WTC11 (cell line): Measurements from ENCODE around the gene TMTC1. TPM values are rescaled to one million over a fixed set of nuclear protein-coding genes. Genes with fewer than 3 reads are reported as not detected.

Experiments used
- ATAC-seq: fragments of 200-7000 bp; cut with Tn5 transposase; 2 replicates; pipeline ENCODE4 v1.10.0; 2021; ENCODE audit warnings: mild to moderate bottlenecking, moderate library complexity
- CTCF ChIA-PET: fragments of 300-600 bp; sonication (Branson Sonifier 250); formaldehyde crosslinking; loops from one replicate; lab custom pipeline; 2021; ENCODE audit warnings: antibody characterized with exemption; lab: Charles Lee
- POLR2A ChIA-PET: fragments of 350-600 bp; sonication (Branson Sonifier 250); formaldehyde crosslinking; loops from one replicate; lab custom pipeline; 2021; ENCODE audit warnings: antibody characterized with exemption; lab: Charles Lee
- DNase-seq: peaks from one replicate; pipeline ENCODE4 v3.0.0; 2021; ENCODE audit warnings: low spot score
- H3K27ac Mint-ChIP-seq: 2 replicates; pipeline ENCODE4 v1.8.0; 2021; ENCODE audit warnings: mixed read lengths
- H3K27me3 Mint-ChIP-seq: 2 replicates; pipeline ENCODE4 v1.8.0; 2021; ENCODE audit warnings: low read depth, mild to moderate bottlenecking, moderate library complexity, mixed read lengths
- H3K36me3 Mint-ChIP-seq: 2 replicates; pipeline ENCODE4 v1.8.0; 2021; ENCODE audit warnings: mixed read lengths
- H3K4me1 Mint-ChIP-seq: 2 replicates; pipeline ENCODE4 v1.8.0; 2022; ENCODE audit warnings: mixed read lengths
- H3K4me3 Mint-ChIP-seq: 2 replicates; pipeline ENCODE4 v1.8.0; 2021; ENCODE audit warnings: mild to moderate bottlenecking, moderate library complexity, mixed read lengths
- H3K9me3 Mint-ChIP-seq: 2 replicates; pipeline ENCODE4 v1.8.0; 2021; ENCODE audit warnings: mixed read lengths
- ARID4B ChIP-seq: sonication (generic); formaldehyde crosslinking; IDR thresholded peaks from 2 replicates; pipeline ENCODE4 v1.8.0; 2023; ENCODE audit warnings: missing genetic modification reagents, mild to moderate bottlenecking, borderline replicate concordance
- ATF6 ChIP-seq: sonication (generic); formaldehyde crosslinking; IDR thresholded peaks from 2 replicates; pipeline ENCODE4 v1.8.1; 2023; ENCODE audit warnings: mild to moderate bottlenecking, missing genetic modification reagents
- CBFB ChIP-seq: sonication (generic); formaldehyde crosslinking; IDR thresholded peaks from 2 replicates; pipeline ENCODE4 v1.8.1; 2022; ENCODE audit warnings: mild to moderate bottlenecking, low read depth, missing genetic modification reagents
- EMX1 ChIP-seq: fragments of 250-450 bp; sonication (Bioruptor Pico); IDR thresholded peaks from 2 replicates; pipeline ENCODE4 v1.8.0; 2021; ENCODE audit warnings: mild to moderate bottlenecking
- FOXJ3 ChIP-seq: sonication (generic); formaldehyde crosslinking; IDR thresholded peaks from 2 replicates; pipeline ENCODE4 v1.9.0; 2021; ENCODE audit warnings: missing genetic modification reagents, mild to moderate bottlenecking, borderline replicate concordance
- FOXP1 ChIP-seq: sonication (generic); formaldehyde crosslinking; IDR thresholded peaks from 2 replicates; pipeline ENCODE4 v1.8.0; 2022; ENCODE audit warnings: missing genetic modification reagents, mild to moderate bottlenecking, moderate library complexity, borderline replicate concordance
- KAT7 ChIP-seq: sonication (generic); formaldehyde crosslinking; IDR thresholded peaks from 2 replicates; pipeline ENCODE4 v1.8.1; 2023; ENCODE audit warnings: missing genetic modification reagents, mild to moderate bottlenecking, borderline replicate concordance
- RELA ChIP-seq: sonication (generic); formaldehyde crosslinking; IDR thresholded peaks from 2 replicates; pipeline ENCODE4 v1.8.1; 2022; ENCODE audit warnings: missing genetic modification reagents, mild to moderate bottlenecking, borderline replicate concordance
- TEAD1 ChIP-seq: sonication (generic); formaldehyde crosslinking; IDR thresholded peaks from 2 replicates; pipeline ENCODE4 v1.8.0; 2022; ENCODE audit warnings: mild to moderate bottlenecking, missing genetic modification reagents
- USF1 ChIP-seq: sonication (generic); formaldehyde crosslinking; IDR thresholded peaks from 2 replicates; pipeline ENCODE4 v1.8.0; 2022; ENCODE audit warnings: mild to moderate bottlenecking, missing genetic modification reagents
- ZNF232 ChIP-seq: sonication (generic); formaldehyde crosslinking; IDR thresholded peaks from 2 replicates; pipeline ENCODE4 v1.8.0; 2022; ENCODE audit warnings: mild to moderate bottlenecking, missing genetic modification reagents
- ZNF396 ChIP-seq: fragments of 250-450 bp; sonication (Bioruptor Pico); IDR thresholded peaks from 2 replicates; pipeline ENCODE4 v1.8.0; 2021; ENCODE audit warnings: mild to moderate bottlenecking, moderate library complexity, borderline replicate concordance
- total RNA-seq: library from RNA; stranded (reverse); gene quantifications from 3 replicates; pipeline ENCODE4 v1.2.3, GENCODE V29; 2021
- TF ChIP-seq, protein P1 (sequence below): sonication (generic); formaldehyde crosslinking; IDR thresholded peaks from 2 replicates; pipeline ENCODE4 v1.8.1; 2022; ENCODE audit warnings: low read depth, missing genetic modification reagents, borderline replicate concordance
- TF ChIP-seq, protein P2 (sequence below): fragments of 200-600 bp; IDR thresholded peaks from 2 replicates; pipeline ENCODE4 v1.8.0; 2022; ENCODE audit warnings: antibody characterized with exemption
- TF ChIP-seq, protein P3 (sequence below): fragments of 250-450 bp; sonication (Bioruptor Pico); IDR thresholded peaks from 2 replicates; pipeline ENCODE4 v1.9.0; 2021; ENCODE audit warnings: mild to moderate bottlenecking
- TF ChIP-seq, protein P4 (sequence below): sonication (generic); formaldehyde crosslinking; IDR thresholded peaks from 2 replicates; pipeline ENCODE4 v1.8.0; 2023; ENCODE audit warnings: mild to moderate bottlenecking, missing genetic modification reagents

Gene TMTC1
- total RNA-seq, 1 experiment from 2014 or later: 17.3 TPM

GRCh38 chr12:29581631-29582030 is 202.1 kb downstream of the TMTC1 start:
- Mint-ChIP-seq H3K27me3 (no peaks in the 10 kb centered on the region), H3K4me1 (peaks cover 7% of the 10 kb centered on the region; the same call in 1 of the 2 replicates), H3K36me3 (no peaks in the 10 kb centered on the region)
- no peak for DNase-seq
- POLR2A ChIA-PET: no interaction called here
- TF ChIP-seq EMX1 (CRISPR knock-in tag): no peak
- TF ChIP-seq, all 79 proteins: peak for 0
- Mint-ChIP-seq H3K4me3 (no peak overlapping the region), H3K9me3 (no peaks in the 10 kb centered on the region), H3K27ac (no peak overlapping the region)
- ATAC-seq: no peak
- CTCF ChIA-PET: interaction anchor here (0.8 kb wide), 1 partner anchor 10 kb away, joined by 4 read pairs; no protein-coding TSS in a partner anchor

GRCh38 chr12:29580971-29581370 is 202.8 kb downstream of the TMTC1 start:
- Mint-ChIP-seq H3K36me3 (no peaks in the 10 kb centered on the region), H3K4me3 (no peak overlapping the region), H3K9me3 (no peaks in the 10 kb centered on the region), H3K27me3 (no peaks in the 10 kb centered on the region), H3K27ac (no peak overlapping the region), H3K4me1 (peaks cover 7% of the 10 kb centered on the region; the same call in 1 of the 2 replicates)
- ChIA-PET CTCF (interaction anchor here (0.8 kb wide), 1 partner anchor 11 kb away, joined by 4 read pairs; no protein-coding TSS in a partner anchor), POLR2A (no interaction called here)
- DNase-seq (no peak), ATAC-seq (no peak)
- TF ChIP-seq ATF6 (CRISPR knock-in tag) (no peak), FOXJ3 (CRISPR knock-in tag) (no peak), CBFB (CRISPR knock-in tag) (no peak), FOXP1 (CRISPR knock-in tag) (no peak), ZNF232 (CRISPR knock-in tag) (no peak), RELA (CRISPR knock-in tag) (no peak), KAT7 (no peak), USF1 (CRISPR knock-in tag) (no peak), ARID4B (CRISPR knock-in tag) (no peak), ZNF396 (no peak), TEAD1 (CRISPR knock-in tag) (no peak)
- TF ChIP-seq, protein P1, sequence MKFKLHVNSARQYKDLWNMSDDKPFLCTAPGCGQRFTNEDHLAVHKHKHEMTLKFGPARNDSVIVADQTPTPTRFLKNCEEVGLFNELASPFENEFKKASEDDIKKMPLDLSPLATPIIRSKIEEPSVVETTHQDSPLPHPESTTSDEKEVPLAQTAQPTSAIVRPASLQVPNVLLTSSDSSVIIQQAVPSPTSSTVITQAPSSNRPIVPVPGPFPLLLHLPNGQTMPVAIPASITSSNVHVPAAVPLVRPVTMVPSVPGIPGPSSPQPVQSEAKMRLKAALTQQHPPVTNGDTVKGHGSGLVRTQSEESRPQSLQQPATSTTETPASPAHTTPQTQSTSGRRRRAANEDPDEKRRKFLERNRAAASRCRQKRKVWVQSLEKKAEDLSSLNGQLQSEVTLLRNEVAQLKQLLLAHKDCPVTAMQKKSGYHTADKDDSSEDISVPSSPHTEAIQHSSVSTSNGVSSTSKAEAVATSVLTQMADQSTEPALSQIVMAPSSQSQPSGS (CRISPR knock-in tag): no peak
- TF ChIP-seq, protein P2, sequence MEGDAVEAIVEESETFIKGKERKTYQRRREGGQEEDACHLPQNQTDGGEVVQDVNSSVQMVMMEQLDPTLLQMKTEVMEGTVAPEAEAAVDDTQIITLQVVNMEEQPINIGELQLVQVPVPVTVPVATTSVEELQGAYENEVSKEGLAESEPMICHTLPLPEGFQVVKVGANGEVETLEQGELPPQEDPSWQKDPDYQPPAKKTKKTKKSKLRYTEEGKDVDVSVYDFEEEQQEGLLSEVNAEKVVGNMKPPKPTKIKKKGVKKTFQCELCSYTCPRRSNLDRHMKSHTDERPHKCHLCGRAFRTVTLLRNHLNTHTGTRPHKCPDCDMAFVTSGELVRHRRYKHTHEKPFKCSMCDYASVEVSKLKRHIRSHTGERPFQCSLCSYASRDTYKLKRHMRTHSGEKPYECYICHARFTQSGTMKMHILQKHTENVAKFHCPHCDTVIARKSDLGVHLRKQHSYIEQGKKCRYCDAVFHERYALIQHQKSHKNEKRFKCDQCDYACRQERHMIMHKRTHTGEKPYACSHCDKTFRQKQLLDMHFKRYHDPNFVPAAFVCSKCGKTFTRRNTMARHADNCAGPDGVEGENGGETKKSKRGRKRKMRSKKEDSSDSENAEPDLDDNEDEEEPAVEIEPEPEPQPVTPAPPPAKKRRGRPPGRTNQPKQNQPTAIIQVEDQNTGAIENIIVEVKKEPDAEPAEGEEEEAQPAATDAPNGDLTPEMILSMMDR: no peak
- TF ChIP-seq, protein P3, sequence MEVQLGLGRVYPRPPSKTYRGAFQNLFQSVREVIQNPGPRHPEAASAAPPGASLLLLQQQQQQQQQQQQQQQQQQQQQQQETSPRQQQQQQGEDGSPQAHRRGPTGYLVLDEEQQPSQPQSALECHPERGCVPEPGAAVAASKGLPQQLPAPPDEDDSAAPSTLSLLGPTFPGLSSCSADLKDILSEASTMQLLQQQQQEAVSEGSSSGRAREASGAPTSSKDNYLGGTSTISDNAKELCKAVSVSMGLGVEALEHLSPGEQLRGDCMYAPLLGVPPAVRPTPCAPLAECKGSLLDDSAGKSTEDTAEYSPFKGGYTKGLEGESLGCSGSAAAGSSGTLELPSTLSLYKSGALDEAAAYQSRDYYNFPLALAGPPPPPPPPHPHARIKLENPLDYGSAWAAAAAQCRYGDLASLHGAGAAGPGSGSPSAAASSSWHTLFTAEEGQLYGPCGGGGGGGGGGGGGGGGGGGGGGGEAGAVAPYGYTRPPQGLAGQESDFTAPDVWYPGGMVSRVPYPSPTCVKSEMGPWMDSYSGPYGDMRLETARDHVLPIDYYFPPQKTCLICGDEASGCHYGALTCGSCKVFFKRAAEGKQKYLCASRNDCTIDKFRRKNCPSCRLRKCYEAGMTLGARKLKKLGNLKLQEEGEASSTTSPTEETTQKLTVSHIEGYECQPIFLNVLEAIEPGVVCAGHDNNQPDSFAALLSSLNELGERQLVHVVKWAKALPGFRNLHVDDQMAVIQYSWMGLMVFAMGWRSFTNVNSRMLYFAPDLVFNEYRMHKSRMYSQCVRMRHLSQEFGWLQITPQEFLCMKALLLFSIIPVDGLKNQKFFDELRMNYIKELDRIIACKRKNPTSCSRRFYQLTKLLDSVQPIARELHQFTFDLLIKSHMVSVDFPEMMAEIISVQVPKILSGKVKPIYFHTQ: no peak
- TF ChIP-seq, protein P4, sequence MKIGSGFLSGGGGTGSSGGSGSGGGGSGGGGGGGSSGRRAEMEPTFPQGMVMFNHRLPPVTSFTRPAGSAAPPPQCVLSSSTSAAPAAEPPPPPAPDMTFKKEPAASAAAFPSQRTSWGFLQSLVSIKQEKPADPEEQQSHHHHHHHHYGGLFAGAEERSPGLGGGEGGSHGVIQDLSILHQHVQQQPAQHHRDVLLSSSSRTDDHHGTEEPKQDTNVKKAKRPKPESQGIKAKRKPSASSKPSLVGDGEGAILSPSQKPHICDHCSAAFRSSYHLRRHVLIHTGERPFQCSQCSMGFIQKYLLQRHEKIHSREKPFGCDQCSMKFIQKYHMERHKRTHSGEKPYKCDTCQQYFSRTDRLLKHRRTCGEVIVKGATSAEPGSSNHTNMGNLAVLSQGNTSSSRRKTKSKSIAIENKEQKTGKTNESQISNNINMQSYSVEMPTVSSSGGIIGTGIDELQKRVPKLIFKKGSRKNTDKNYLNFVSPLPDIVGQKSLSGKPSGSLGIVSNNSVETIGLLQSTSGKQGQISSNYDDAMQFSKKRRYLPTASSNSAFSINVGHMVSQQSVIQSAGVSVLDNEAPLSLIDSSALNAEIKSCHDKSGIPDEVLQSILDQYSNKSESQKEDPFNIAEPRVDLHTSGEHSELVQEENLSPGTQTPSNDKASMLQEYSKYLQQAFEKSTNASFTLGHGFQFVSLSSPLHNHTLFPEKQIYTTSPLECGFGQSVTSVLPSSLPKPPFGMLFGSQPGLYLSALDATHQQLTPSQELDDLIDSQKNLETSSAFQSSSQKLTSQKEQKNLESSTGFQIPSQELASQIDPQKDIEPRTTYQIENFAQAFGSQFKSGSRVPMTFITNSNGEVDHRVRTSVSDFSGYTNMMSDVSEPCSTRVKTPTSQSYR (CRISPR knock-in tag): no peak
